HepG2 (cell line): ENCODE measurements around the gene ZNF618. TPM values are rescaled to one million over a fixed set of nuclear protein-coding genes. Genes with fewer than 3 reads are reported as not detected.

Experiments used
- ATAC-seq: fragments of 200-7000 bp; cut with Tn5 transposase; 3 replicates; pipeline ENCODE4 v1.9.1; 2020; ENCODE audit warnings: mild to moderate bottlenecking, moderate library complexity
- BruUV-seq: library from RNA; stranded (reverse); fragments of 400-500 nt; replicated peaks from 2 replicates; lab custom pipeline; 2021; lab: Mats Ljungman, UMichigan
- CTCF ChIA-PET: fragments of 300-600 bp; formaldehyde crosslinking; extraction: SDS; loops from one replicate; lab custom pipeline; 2021; ENCODE audit warnings: low total read pairs, inconsistent platforms, low intra/inter-chr PET ratio; lab: Yijun Ruan, JAX
- POLR2A ChIA-PET: fragments of 350-600 bp; sonication (Branson Sonifier 250); formaldehyde crosslinking; loops from one replicate; lab custom pipeline; 2020; ENCODE audit warnings: antibody characterized with exemption, inconsistent platforms; lab: Yijun Ruan, JAX
- DNase-seq: peaks from one replicate; pipeline ENCODE4 v3.0.0-alpha.2; 2015; ENCODE audit warnings: low spot score
- FAIRE-seq: peaks from 3 replicates; lab custom pipeline; 2011; peaks lifted over from hg19 to GRCh38; lab: Jason Lieb, UNC
- H2AFZ ChIP-seq: one replicate; pipeline ENCODE4 v1.6.1; 2011; ENCODE audit warnings: low read length, inconsistent platforms
- H3K27ac ChIP-seq: fragments of 300-600 bp; 3 replicates; pipeline ENCODE4 v1.8.0; 2011; ENCODE audit warnings: mixed run types, mild to moderate bottlenecking, mixed read lengths, low read length, inconsistent platforms; ENCODE audit not compliant: insufficient read depth; ENCODE audit errors: extremely low read length
- H3K27me3 ChIP-seq, 2 experiments: fragments of 200-600 bp in 1 of 2; 2 replicates in 1 of 2; 3 replicates in 1 of 2; pipeline versions ENCODE4 v1.6.0 to v1.8.0; 2011; ENCODE audit warnings: low read length in 2 of 2, mild to moderate bottlenecking in 2 of 2, moderate library complexity in 2 of 2, inconsistent platforms in 1 of 2; ENCODE audit not compliant: insufficient read depth in 2 of 2, control insufficient read depth in 1 of 2
- H3K36me3 ChIP-seq, 2 experiments: fragments of 200-600 bp in 1 of 2; replicated peaks in 1 of 2; 2 replicates in 1 of 2; 3 replicates in 1 of 2; pipeline versions ENCODE4 v1.5.1 to v1.8.0; 2011; ENCODE audit warnings: low read length in 2 of 2, inconsistent platforms in 1 of 2; ENCODE audit not compliant: insufficient read depth in 2 of 2, control insufficient read depth in 1 of 2
- H3K4me1 ChIP-seq: 2 replicates; pipeline ENCODE4 v1.5.1; 2012; ENCODE audit warnings: low read length, inconsistent platforms; ENCODE audit not compliant: insufficient read depth
- H3K4me2 ChIP-seq: 2 replicates; pipeline ENCODE4 v1.6.0; 2011; ENCODE audit warnings: low read depth, low read length, inconsistent platforms
- H3K4me3 ChIP-seq, 3 experiments: fragments of 200-600 bp in 1 of 3; sonication (generic), shearing (Covaris generic) in 1 of 3; replicated peaks in 1 of 3; 2 replicates each; pipeline ENCODE4 v1.5.1; 2011 to 2016; ENCODE audit warnings: low read length in 3 of 3, inconsistent platforms in 2 of 3, low read depth in 2 of 3, mild to moderate bottlenecking in 2 of 3, control low read depth in 1 of 3, mixed read lengths in 1 of 3; ENCODE audit not compliant: insufficient read depth in 1 of 3
- H3K79me2 ChIP-seq: one replicate; pipeline ENCODE4 v1.6.1; 2011; ENCODE audit warnings: low read length, inconsistent platforms; ENCODE audit not compliant: insufficient read depth
- H3K9ac ChIP-seq: 2 replicates; pipeline ENCODE4 v1.6.0; 2011; ENCODE audit warnings: mild to moderate bottlenecking, low read depth, low read length, inconsistent platforms; ENCODE audit not compliant: insufficient read depth
- H3K9me3 ChIP-seq: 2 replicates; pipeline ENCODE4 v1.5.1; 2012; ENCODE audit warnings: mild to moderate bottlenecking, low read length
- H4K20me1 ChIP-seq: 2 replicates; pipeline ENCODE4 v1.6.0; 2011; ENCODE audit warnings: inconsistent platforms, mild to moderate bottlenecking, low read length, moderate library complexity; ENCODE audit not compliant: insufficient read depth
- ATF6 ChIP-seq: sonication (generic); formaldehyde crosslinking; conservative IDR thresholded peaks from 2 replicates; pipeline ENCODE4 v1.4.0; 2020; ENCODE audit warnings: missing genetic modification reagents
- CTCF ChIP-seq: sonication (generic); formaldehyde crosslinking; IDR thresholded peaks from 2 replicates; pipeline ENCODE4 v1.5.0; 2020; ENCODE audit warnings: mild to moderate bottlenecking, missing genetic modification reagents, moderate library complexity
- GTF3A ChIP-seq: sonication (generic); formaldehyde crosslinking; conservative IDR thresholded peaks from 2 replicates; pipeline ENCODE4 v1.4.0; 2020; ENCODE audit warnings: mild to moderate bottlenecking, missing genetic modification reagents
- JUNB ChIP-seq: sonication (generic); formaldehyde crosslinking; IDR thresholded peaks from 2 replicates; pipeline ENCODE4 v1.8.0; 2022; ENCODE audit warnings: missing genetic modification reagents, mild to moderate bottlenecking, borderline replicate concordance
- MXI1 ChIP-seq: IDR thresholded peaks from 3 replicates; pipeline ENCODE4 v1.6.1; 2012; ENCODE audit warnings: low read depth, low read length, inconsistent platforms, borderline replicate concordance
- NFIB ChIP-seq: sonication (generic); formaldehyde crosslinking; IDR thresholded peaks from 2 replicates; pipeline ENCODE4 v1.9.0; 2021; ENCODE audit warnings: missing genetic modification reagents, mild to moderate bottlenecking, borderline replicate concordance
- NRL ChIP-seq: sonication (generic); formaldehyde crosslinking; IDR thresholded peaks from 2 replicates; pipeline ENCODE4 v1.5.0; 2020; ENCODE audit warnings: missing genetic modification reagents, mild to moderate bottlenecking, moderate library complexity, borderline replicate concordance
- POGK ChIP-seq: sonication (generic); formaldehyde crosslinking; conservative IDR thresholded peaks from 2 replicates; pipeline ENCODE4 v1.8.0; 2022; ENCODE audit warnings: mild to moderate bottlenecking, moderate library complexity, missing genetic modification reagents
- RBFOX2 ChIP-seq: fragments of 200-400 bp; formaldehyde crosslinking; IDR thresholded peaks from 2 replicates; pipeline ENCODE4 v1.6.1; 2017; ENCODE audit warnings: low read depth, mild to moderate bottlenecking, low read length
- SIN3B ChIP-seq: fragments of 150-350 bp; IDR thresholded peaks from 2 replicates; pipeline ENCODE4 v1.6.1; 2014; ENCODE audit warnings: low read length
- SP5 ChIP-seq: IDR thresholded peaks from 2 replicates; pipeline ENCODE4 v1.6.1; 2016; ENCODE audit warnings: low read depth, borderline replicate concordance
- ZNF101 ChIP-seq: sonication (generic); formaldehyde crosslinking; IDR thresholded peaks from 2 replicates; pipeline ENCODE4 v1.4.0; 2020; ENCODE audit warnings: mild to moderate bottlenecking, low read depth, missing genetic modification reagents, borderline replicate concordance
- ZNF414 ChIP-seq: sonication (generic); formaldehyde crosslinking; IDR thresholded peaks from 2 replicates; pipeline ENCODE4 v1.5.0; 2020; ENCODE audit warnings: missing genetic modification reagents
- ZNF513 ChIP-seq: sonication (generic); formaldehyde crosslinking; conservative IDR thresholded peaks from 2 replicates; pipeline ENCODE4 v1.5.0; 2020; ENCODE audit warnings: missing genetic modification reagents
- ZNF572 ChIP-seq: sonication (generic); formaldehyde crosslinking; IDR thresholded peaks from 2 replicates; pipeline ENCODE4 v1.5.1; 2020; ENCODE audit warnings: mild to moderate bottlenecking, missing genetic modification reagents
- ZNF629 ChIP-seq: sonication (generic); formaldehyde crosslinking; conservative IDR thresholded peaks from 2 replicates; pipeline ENCODE4 v1.5.0; 2020; ENCODE audit warnings: missing genetic modification reagents
- WGBS: methylation state at CpG from one replicate; pipeline ENCODE4 v1.1.6; 2017; ENCODE audit warnings: low lambda C conversion rate; 5-methylcytosine and 5-hydroxymethylcytosine counted together
- in situ Hi-C: cut with HindIII; loops from 2 replicates; pipeline ENCODE4 v1.10.0; 2017; ENCODE audit warnings: low pct_unique_long_range_greater_than_20kb; ENCODE audit not compliant: extremely low pct_ligation_motif_present
- intact Hi-C: fragments of 100-400 bp; cut with micrococcal nuclease; formaldehyde crosslinking; loops from one replicate; pipeline ENCODE4 v1.10.0; 2022; ENCODE audit not compliant: unreplicated experiment
- polyA plus RNA-seq, 8 experiments: library from polyadenylated mRNA; depleted of rRNA in 3 of 8; stranded (reverse) in 7 of 8; unstranded in 1 of 8; fragments of >200 nt; fragmentation: Illumina TruSeq in 4 of 8; extraction: Trizol in 4 of 8; gene quantifications; 2 replicates each; pipeline versions ENCODE4 v1.2.1 to v1.2.3, GENCODE V29; 2011 to 2016; ENCODE audit warnings: low read depth in 4 of 8, missing spikeins in 1 of 8, mixed read lengths in 1 of 8; ENCODE audit not compliant: insufficient read depth in 1 of 8
- total RNA-seq, 5 experiments: library from RNA; depleted of rRNA; stranded (reverse); fragments of >200 nt; fragmentation: Illumina TruSeq; extraction: Trizol; gene quantifications; 2 replicates each; pipeline ENCODE4 v1.2.3, GENCODE V29; 2016; ENCODE audit warnings: low read depth in 1 of 5

ZNF618 gene
- total and polyA plus RNA-seq, 2 of the 13 experiments (the other 11 are each of a cell fraction or from before 2014, with no cell fraction given) = 0.07 TPM

- no peaks in the 10 kb centered on the region for H3K9me3 ChIP-seq
- H3K27me3 ChIP-seq = peaks cover 0 to 8% of the 10 kb centered on the region in 2 experiments; a peak in 3 of 5 replicates
- no TSS peak for BruUV-seq
- no peak overlapping the region for H2AFZ ChIP-seq
- intact Hi-C loops (no loop called here), in situ Hi-C loops (no loop called here)
- H3K4me3 ChIP-seq = no peak overlapping the region
- DNase-seq (no peak), FAIRE-seq (no peak), ATAC-seq (no peak)
- H4K20me1 ChIP-seq = no peaks in the 10 kb centered on the region
- H3K36me3 ChIP-seq = no peaks in the 10 kb centered on the region
- H3K9ac ChIP-seq = no peak overlapping the region
- ChIA-PET CTCF (no interaction called here), POLR2A (no interaction called here)
- H3K4me1 ChIP-seq = no peaks in the 10 kb centered on the region
- no peak overlapping the region for H3K27ac ChIP-seq
- WGBS = 18% methylated on average over 4 of the region's 4 CpGs
- TF ChIP-seq MXI1 (no peak), ZNF572 (CRISPR knock-in tag) (no peak), NRL (CRISPR knock-in tag) (no peak), RBFOX2 (no peak), POGK (no peak), NFIB (CRISPR knock-in tag) (no peak), ZNF629 (CRISPR knock-in tag) (no peak), SIN3B (no peak), GTF3A (CRISPR knock-in tag) (no peak), JUNB (CRISPR knock-in tag) (no peak), ATF6 (CRISPR knock-in tag) (no peak), CTCF (CRISPR knock-in tag) (no peak), ZNF101 (CRISPR knock-in tag) (no peak), SP5 (CRISPR knock-in tag) (no peak), ZNF513 (no peak), ZNF414 (CRISPR knock-in tag) (no peak)
- H3K79me2 ChIP-seq = no peaks in the 10 kb centered on the region
- H3K4me2 ChIP-seq = no peak overlapping the region
Measured at GRCh38 chr9:114006155-114006550, 130.0 kb downstream of the ZNF618 start.
